K562 (cell line): ENCODE results near the gene DPEP1. TPM values are rescaled to one million over a fixed set of nuclear protein-coding genes. Genes with fewer than 3 reads are reported as not detected.

Experiments used
- AFF4 ChIP-seq: sonication (generic); formaldehyde crosslinking; IDR thresholded peaks from 2 replicates; pipeline ENCODE4 v1.8.0; 2023; ENCODE audit warnings: mild to moderate bottlenecking, missing genetic modification reagents
- EP300 ChIP-seq: IDR thresholded peaks from 2 replicates; pipeline ENCODE4 v1.6.1; 2012; ENCODE audit warnings: low read length, improper control_type of control experiment
- ETS2 ChIP-seq: IDR thresholded peaks from 2 replicates; pipeline ENCODE4 v1.6.1; 2016; ENCODE audit warnings: borderline replicate concordance, missing genetic modification characterization, mild to moderate bottlenecking, moderate library complexity, missing compliant biosample characterization; ENCODE audit not compliant: poor library complexity, severe bottlenecking
- KLF16 ChIP-seq: IDR thresholded peaks from 2 replicates; pipeline ENCODE4 v1.6.1; 2016; ENCODE audit warnings: antibody characterized with exemption
- LEF1 ChIP-seq: fragments of 450-650 bp; IDR thresholded peaks from 2 replicates; pipeline ENCODE4 v1.6.1; 2016; ENCODE audit warnings: mild to moderate bottlenecking
- NFIC ChIP-seq: fragments of 450-650 bp; IDR thresholded peaks from 2 replicates; pipeline ENCODE4 v1.6.1; 2017; ENCODE audit warnings: mild to moderate bottlenecking, inconsistent platforms
- NRF1 ChIP-seq, 2 experiments: fragments of 450-650 bp; IDR thresholded peaks in 1 of 2; conservative IDR thresholded peaks in 1 of 2; 2 replicates each; pipeline ENCODE4 v1.6.1; 2014; ENCODE audit warnings: mild to moderate bottlenecking in 2 of 2
- PRMT5 ChIP-seq: sonication (generic); formaldehyde crosslinking; IDR thresholded peaks from 2 replicates; pipeline ENCODE4 v1.5.0; 2020; ENCODE audit warnings: missing genetic modification reagents
- SIRT6 ChIP-seq: IDR thresholded peaks from one replicate; pipeline ENCODE4 v1.6.1; 2012; ENCODE audit warnings: low read depth, mild to moderate bottlenecking, control low read depth, inconsistent platforms, low read length, moderate library complexity
- SRSF3 ChIP-seq: fragments of 200-400 bp; formaldehyde crosslinking; IDR thresholded peaks from 2 replicates; pipeline ENCODE4 v1.6.1; 2016; ENCODE audit warnings: mild to moderate bottlenecking, low read length, moderate library complexity; ENCODE audit not compliant: insufficient read depth
- UBTF ChIP-seq, 2 experiments: IDR thresholded peaks; 2 replicates each; pipeline ENCODE4 v1.6.1; 2012; ENCODE audit warnings: improper control_type of control experiment in 2 of 2, low read depth in 2 of 2, low read length in 2 of 2, borderline replicate concordance in 1 of 2
- ZBTB7A ChIP-seq: IDR thresholded peaks from 2 replicates; pipeline ENCODE4 v1.6.1; 2011; ENCODE audit warnings: low read depth, mild to moderate bottlenecking, low read length, moderate library complexity, borderline replicate concordance; ENCODE audit not compliant: control insufficient read depth
- polyA plus RNA-seq, 8 experiments: library from polyadenylated mRNA; depleted of rRNA in 4 of 8; stranded (reverse) in 5 of 8; unstranded in 3 of 8; fragments of >200 nt; fragmentation: Nextera tagmentation in 2 of 8; fragmentation: Illumina TruSeq in 1 of 8; extraction: Ambion mirVana in 2 of 8; extraction: Trizol in 1 of 8; gene quantifications; 2 replicates each; pipeline versions ENCODE4 v1.2.1 to v1.2.3, GENCODE V29; 2011 to 2014; ENCODE audit warnings: inconsistent platforms in 1 of 8, missing spikeins in 1 of 8
- total RNA-seq, 7 experiments: library from RNA; depleted of rRNA in 6 of 7; stranded (reverse); fragments of >200 nt in 6 of 7; fragmentation: Illumina TruSeq in 2 of 7; extraction: Trizol in 2 of 7; gene quantifications; 2 replicates each; pipeline versions ENCODE4 v1.2.1 to v1.2.3, GENCODE V29; 2011 to 2021; ENCODE audit warnings: low replicate concordance in 1 of 7
- TF ChIP-seq, protein P1 (sequence below): fragments of 250-450 bp; sonication (Bioruptor Pico); IDR thresholded peaks from 2 replicates; pipeline ENCODE4 v1.8.0; 2021; ENCODE audit warnings: borderline replicate concordance, mild to moderate bottlenecking, moderate library complexity; ENCODE audit not compliant: poor library complexity, severe bottlenecking
- TF ChIP-seq, protein P2 (sequence below): fragments of 150-350 bp; conservative IDR thresholded peaks from 2 replicates; pipeline ENCODE4 v1.6.1; 2014; ENCODE audit warnings: low read length
- TF ChIP-seq, protein P3 (sequence below): fragments of 250-450 bp; sonication (Bioruptor Pico); IDR thresholded peaks from 2 replicates; pipeline ENCODE4 v1.5.0; 2021

The DPEP1 gene
- total and polyA plus RNA-seq, 9 of the 15 experiments (the other 6 are each of a cell fraction or from before 2014, with no cell fraction given) = 0.14 to 0.31 (median 0.20) TPM; not detected in 6

- TF ChIP-seq NRF1 (conservative IDR thresholded peaks at IDR 0.05 in 1 of 2, IDR thresholded peaks at IDR 0.05 in 1 of 2) (peak; percentile 90 to 91), UBTF (IDR thresholded peaks at IDR 0.05; ENCODE audit: borderline replicate concordance in 1 of 2, low read depth in 2 of 2, low read length in 2 of 2) (no peak; a peak in 1 of 4 replicates), ZBTB7A (peak; percentile 72), ETS2 (no peak), NFIC (no peak), LEF1 (no peak), KLF16 (no peak), EP300 (no peak), SRSF3 (no peak), PRMT5 (CRISPR knock-in tag) (no peak), AFF4 (CRISPR knock-in tag) (no peak; the same call in 1 of the 2 replicates), SIRT6 (no peak)
- TF ChIP-seq, protein P1, sequence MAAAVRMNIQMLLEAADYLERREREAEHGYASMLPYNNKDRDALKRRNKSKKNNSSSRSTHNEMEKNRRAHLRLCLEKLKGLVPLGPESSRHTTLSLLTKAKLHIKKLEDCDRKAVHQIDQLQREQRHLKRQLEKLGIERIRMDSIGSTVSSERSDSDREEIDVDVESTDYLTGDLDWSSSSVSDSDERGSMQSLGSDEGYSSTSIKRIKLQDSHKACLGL (CRISPR knock-in tag) = peak; percentile 39
- TF ChIP-seq, protein P2, sequence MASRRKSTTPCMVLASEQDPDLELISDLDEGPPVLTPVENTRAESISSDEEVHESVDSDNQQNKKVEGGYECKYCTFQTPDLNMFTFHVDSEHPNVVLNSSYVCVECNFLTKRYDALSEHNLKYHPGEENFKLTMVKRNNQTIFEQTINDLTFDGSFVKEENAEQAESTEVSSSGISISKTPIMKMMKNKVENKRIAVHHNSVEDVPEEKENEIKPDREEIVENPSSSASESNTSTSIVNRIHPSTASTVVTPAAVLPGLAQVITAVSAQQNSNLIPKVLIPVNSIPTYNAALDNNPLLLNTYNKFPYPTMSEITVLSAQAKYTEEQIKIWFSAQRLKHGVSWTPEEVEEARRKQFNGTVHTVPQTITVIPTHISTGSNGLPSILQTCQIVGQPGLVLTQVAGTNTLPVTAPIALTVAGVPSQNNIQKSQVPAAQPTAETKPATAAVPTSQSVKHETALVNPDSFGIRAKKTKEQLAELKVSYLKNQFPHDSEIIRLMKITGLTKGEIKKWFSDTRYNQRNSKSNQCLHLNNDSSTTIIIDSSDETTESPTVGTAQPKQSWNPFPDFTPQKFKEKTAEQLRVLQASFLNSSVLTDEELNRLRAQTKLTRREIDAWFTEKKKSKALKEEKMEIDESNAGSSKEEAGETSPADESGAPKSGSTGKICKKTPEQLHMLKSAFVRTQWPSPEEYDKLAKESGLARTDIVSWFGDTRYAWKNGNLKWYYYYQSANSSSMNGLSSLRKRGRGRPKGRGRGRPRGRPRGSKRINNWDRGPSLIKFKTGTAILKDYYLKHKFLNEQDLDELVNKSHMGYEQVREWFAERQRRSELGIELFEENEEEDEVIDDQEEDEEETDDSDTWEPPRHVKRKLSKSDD = no peak
- TF ChIP-seq, protein P3, sequence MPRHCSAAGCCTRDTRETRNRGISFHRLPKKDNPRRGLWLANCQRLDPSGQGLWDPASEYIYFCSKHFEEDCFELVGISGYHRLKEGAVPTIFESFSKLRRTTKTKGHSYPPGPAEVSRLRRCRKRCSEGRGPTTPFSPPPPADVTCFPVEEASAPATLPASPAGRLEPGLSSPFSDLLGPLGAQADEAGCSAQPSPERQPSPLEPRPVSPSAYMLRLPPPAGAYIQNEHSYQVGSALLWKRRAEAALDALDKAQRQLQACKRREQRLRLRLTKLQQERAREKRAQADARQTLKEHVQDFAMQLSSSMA = no peak
Observed at GRCh38 chr16:89657442-89658220, 44.2 kb downstream of the DPEP1 start, which contains the start of the genes CHMP1A and SPATA33 (continued).
